Suppressor macrophage (primary cell): ENCODE measurements around the gene DYNC2I2.
"Not testable (repeated sequence)": the region's sequence is repeated elsewhere in the genome, so short reads cannot be mapped to it uniquely, and the experiment has no call there.

Source experiments
- DNase-seq, 4 experiments: peaks; one replicate each; pipeline ENCODE4 v3.0.0-alpha.2; 2020 to 2022

DYNC2I2 gene

DNA sequence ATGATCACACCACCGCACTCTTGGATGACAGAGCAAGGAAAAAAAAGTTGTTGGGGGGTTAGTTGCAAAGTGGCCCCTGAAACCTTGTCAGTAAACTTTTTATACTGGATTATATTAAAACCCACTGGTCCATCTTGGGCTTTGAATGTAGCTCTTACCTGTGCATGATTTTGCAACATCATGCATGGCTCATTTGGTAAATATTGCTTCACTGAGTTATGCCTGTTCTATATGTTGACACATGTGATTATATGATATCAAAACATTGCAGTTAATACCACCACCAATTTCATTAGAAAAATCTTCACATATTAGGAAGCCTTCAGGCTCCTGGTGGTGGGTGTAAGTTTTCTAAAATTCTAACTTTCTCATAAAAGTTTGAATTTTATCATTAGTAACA is 41.9 kb downstream of the DYNC2I2 start:
- DNase-seq, result no peak

DNA sequence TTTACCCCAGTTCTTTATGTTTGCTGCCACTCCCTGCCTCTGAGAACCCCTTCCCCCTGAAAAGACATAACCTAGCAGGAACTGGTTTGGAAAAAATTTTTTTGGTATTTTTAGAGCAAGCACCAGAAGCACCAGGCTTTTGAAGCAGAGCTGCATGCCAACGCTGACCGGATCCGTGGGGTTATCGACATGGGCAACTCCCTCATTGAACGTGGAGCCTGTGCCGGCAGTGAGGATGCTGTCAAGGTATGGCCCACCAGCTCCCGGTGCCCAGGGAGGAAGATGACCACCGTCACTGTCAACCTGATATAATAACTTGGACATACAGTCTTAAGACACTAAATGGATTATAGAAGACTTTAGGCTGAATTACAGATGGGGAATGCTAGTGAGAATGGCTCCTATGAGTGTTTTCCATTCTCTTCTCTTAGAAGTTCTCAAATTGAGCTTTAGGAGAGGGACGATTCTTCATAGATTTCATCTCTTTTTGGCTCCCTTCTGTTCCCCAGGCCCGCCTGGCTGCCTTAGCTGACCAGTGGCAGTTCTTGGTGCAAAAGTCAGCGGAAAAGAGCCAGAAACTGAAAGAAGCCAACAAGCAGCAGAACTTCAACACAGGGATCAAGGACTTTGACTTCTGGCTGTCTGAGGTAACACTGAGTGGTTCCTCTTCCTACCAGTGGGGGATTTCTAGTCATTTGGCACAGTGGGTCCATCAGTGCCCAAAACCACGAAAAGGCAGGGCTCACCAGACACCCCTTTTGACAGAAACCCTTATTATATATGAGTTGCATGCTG is 44.9 kb downstream of the DYNC2I2 start:
- DNase-seq, result no peak

GRCh38 chr9:128610897-128611296 is 45.8 kb downstream of the DYNC2I2 start:
- DNase-seq, result no peak

- no peak for DNase-seq
Observed at GRCh38 chr9:128607642-128608350, 48.9 kb downstream of the DYNC2I2 start.

- DNase-seq, result no peak
Observed at GRCh38 chr9:128603697-128604096, 53.0 kb downstream of the DYNC2I2 start.

GRCh38 chr9:128600099-128600498 is 56.5 kb downstream of the DYNC2I2 start:
- DNase-seq, result no peak

- DNase-seq, result peak in 1 of 4 experiments; percentile 2
Observed at GRCh38 chr9:128595471-128595870, 61.2 kb downstream of the DYNC2I2 start.

DNA sequence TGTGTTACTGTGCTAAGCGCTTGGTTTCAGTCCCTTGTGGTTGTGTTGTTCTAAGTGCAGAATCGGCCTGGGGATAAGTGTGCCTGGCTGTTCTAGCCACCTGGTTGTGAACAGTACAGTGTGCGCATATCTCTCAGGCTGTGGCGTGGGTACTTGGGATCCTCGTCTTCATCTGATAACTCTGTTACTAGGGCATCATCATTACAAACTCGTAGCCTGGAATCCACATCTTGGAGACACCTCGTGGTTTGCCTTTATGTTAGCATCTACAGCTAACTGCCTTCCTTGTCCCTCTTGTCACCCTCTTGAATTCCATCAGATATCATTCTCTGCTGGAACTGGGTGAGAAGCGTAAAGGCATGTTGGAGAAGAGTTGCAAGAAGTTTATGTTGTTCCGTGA is 62.8 kb downstream of the DYNC2I2 start:
- DNase-seq, result no peak

DNA sequence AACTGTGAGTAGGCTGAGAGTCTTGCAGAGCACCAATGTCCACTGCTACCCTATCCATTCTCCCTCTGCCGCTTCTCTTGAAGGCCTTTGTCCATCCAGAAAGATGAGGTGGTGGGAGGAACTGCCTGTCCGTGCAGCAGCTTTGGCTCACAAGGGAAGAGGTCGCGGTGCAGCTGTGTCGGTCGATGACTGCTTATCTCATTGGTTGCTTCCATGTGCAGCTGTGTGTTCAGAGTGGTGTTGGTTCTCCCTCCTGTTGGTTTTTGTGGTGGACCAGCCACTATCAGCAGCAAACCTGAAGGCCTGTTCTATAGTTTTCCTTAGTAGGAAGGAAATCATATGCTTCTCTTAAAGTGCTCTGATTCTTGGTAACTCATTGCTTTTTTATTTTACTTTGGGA is 63.6 kb downstream of the DYNC2I2 start:
- no peak for DNase-seq

GRCh38 chr9:128588581-128589233 is 67.9 kb downstream of the DYNC2I2 start:
- DNase-seq, result no peak

GRCh38 chr9:128587453-128587852 is 69.2 kb downstream of the DYNC2I2 start:
- no peak for DNase-seq

GRCh38 chr9:128586934-128587333 is 69.7 kb downstream of the DYNC2I2 start:
- not testable (repeated sequence) for DNase-seq

DNA sequence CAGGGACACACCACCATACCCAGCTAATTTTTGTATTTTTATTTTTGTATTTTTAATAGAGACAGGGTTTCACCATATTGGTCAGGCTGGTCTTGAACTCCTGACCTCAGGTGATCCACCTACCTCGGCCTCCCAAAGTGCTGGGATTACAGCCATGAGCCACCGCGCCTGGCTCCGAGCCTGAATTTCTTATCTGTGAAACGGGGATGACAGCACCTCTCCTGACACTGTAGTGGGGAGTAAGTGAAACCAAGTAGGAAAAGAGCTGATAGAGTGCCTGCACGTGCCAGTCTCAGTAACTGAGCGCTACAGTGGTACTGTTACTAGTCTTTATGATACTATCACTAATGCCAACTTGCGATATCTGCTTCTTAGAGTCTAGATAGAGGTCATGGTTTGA is 71.5 kb downstream of the DYNC2I2 start:
- not testable (repeated sequence) for DNase-seq
